Measurements from ENCODE around the gene UNC13C.

- TF ChIP-seq CTCF (IDR thresholded peaks at IDR 0.05) = no peak
- TF ChIP-seq REST (IDR thresholded peaks at IDR 0.05; ENCODE audit: low read depth, low read length) = no peak
- no peak for TF ChIP-seq PBX3 (IDR thresholded peaks at IDR 0.05)
- no peak for TF ChIP-seq ZBTB33 (IDR thresholded peaks at IDR 0.05; ENCODE audit: borderline replicate concordance, low read depth)
- no peak for TF ChIP-seq SMC3 (IDR thresholded peaks at IDR 0.05; ENCODE audit: low read depth, low read length)
- TF ChIP-seq FOXM1 (IDR thresholded peaks at IDR 0.05; ENCODE audit: low read depth) = no peak
- no peak for TF ChIP-seq SIN3A (IDR thresholded peaks at IDR 0.05; ENCODE audit: borderline replicate concordance, low read depth, low read length)
- no peak for TF ChIP-seq MAX (IDR thresholded peaks at IDR 0.05; ENCODE audit: low read depth)
- TF ChIP-seq GABPA (IDR thresholded peaks at IDR 0.05; ENCODE audit: low read depth) = no peak
- no peak for TF ChIP-seq TAF1 (IDR thresholded peaks at IDR 0.05; ENCODE audit: borderline replicate concordance, low read depth, low read length)
- TF ChIP-seq JUND (IDR thresholded peaks at IDR 0.05) = no peak
These were observed 248.2 kb downstream of the UNC13C start for GRCh38 chr15:54226455-54226854.
